ENCODE data around the gene LRIG1.

LRIG1 gene

DNA sequence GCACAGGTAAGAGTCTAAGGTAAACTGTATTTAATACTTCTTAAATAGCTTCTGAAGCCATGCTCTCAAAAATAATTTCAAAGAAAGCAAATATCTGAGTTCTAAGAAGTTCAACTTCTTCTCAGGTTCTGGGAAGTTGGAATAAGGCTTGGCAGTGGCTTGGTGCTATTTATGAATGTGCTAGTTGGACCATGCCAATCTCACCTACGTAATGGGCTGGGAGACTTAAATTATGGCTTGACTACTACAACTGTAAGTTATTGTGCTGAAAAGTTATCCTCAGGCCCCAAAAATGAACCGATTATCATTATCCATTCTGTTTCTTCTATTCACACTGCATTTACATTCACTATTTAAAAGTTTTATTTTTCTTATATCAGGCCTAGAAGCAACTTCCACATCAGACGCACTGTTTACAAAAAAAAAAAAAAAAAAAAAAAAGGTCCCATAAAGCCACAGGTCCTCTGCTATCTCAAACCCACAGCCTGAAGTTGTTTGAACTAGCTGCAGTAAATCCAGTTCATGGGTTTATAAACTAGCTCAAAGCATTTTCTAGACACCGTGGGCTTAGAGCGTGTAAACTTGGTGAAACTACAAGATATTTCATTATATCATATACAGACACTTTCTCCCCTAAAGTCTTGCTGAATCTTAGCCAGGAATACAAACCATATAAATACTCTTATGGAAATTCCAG, 3.4 kb downstream of the LRIG1 start:
- Mint-ChIP-seq H3K27ac (peak overlapping the region in 2 of 3 experiments; percentile 39 to 61), H3K4me3 (peak overlapping the region; percentile 89 to 96 (median 96)), H3K9me3 (no peaks in the 10 kb centered on the region), H3K4me1 (peaks cover 71% of the 10 kb centered on the region), H3K27me3 (ENCODE audit: low read depth) (peaks cover 30% of the 10 kb centered on the region), H3K36me3 (ENCODE audit: low read depth) (no peaks in the 10 kb centered on the region)
- TF ChIP-seq, protein P1, sequence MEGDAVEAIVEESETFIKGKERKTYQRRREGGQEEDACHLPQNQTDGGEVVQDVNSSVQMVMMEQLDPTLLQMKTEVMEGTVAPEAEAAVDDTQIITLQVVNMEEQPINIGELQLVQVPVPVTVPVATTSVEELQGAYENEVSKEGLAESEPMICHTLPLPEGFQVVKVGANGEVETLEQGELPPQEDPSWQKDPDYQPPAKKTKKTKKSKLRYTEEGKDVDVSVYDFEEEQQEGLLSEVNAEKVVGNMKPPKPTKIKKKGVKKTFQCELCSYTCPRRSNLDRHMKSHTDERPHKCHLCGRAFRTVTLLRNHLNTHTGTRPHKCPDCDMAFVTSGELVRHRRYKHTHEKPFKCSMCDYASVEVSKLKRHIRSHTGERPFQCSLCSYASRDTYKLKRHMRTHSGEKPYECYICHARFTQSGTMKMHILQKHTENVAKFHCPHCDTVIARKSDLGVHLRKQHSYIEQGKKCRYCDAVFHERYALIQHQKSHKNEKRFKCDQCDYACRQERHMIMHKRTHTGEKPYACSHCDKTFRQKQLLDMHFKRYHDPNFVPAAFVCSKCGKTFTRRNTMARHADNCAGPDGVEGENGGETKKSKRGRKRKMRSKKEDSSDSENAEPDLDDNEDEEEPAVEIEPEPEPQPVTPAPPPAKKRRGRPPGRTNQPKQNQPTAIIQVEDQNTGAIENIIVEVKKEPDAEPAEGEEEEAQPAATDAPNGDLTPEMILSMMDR (IDR thresholded peaks at IDR 0.05; ENCODE audit: unreplicated experiment in 3 of 3): no peak

DNA sequence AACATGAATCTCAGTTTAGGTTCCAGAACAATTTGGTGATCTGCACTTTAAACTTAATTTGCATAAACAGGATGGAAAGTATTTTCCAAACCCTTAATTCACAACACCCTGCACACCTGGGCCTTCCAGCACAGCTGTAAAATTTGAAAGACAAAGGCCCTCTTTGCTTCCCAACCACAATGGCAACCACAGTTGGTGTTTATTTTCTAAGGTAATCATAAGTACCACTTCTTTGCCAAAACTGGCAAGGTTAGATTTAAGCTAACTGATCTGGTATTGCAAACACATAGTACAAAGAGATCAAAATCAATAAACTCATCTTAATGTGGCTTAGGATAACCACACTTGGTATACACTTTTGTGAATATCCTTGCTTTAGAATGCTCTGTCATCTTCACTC, 4.1 kb downstream of the LRIG1 start:
- TF ChIP-seq, protein P1 (IDR thresholded peaks at IDR 0.05; ENCODE audit: unreplicated experiment in 3 of 3): no peak
- Mint-ChIP-seq H3K36me3 (ENCODE audit: low read depth) (no peaks in the 10 kb centered on the region), H3K4me1 (peaks cover 73% of the 10 kb centered on the region), H3K27me3 (ENCODE audit: low read depth) (peaks cover 24% of the 10 kb centered on the region), H3K4me3 (peak overlapping the region in 2 of 3 experiments; percentile 63 to 96), H3K27ac (peak overlapping the region in 2 of 3 experiments; percentile 11 to 70), H3K9me3 (no peaks in the 10 kb centered on the region)

DNA sequence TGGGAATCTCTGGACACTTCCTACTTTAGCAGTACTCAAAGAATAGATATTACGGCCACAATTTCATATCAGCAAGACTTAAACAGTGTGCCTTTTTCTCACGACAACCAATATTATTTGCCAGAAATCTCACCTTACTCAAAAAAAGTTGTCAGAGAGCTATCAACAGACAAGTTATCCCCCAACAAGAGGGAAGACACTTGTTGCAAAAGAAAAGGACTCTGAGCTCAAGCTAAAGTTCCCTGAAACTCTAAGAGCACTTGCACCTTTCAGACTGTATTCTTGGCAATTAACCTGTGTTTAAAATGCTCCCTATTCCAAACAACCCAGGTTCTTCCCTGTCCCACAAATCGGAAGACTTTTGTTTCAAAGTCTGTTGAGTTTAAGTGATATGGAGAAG, 4.5 kb downstream of the LRIG1 start:
- H3K27me3 Mint-ChIP-seq (ENCODE audit: low read depth): peaks cover 20% of the 10 kb centered on the region
- no peaks in the 10 kb centered on the region for H3K36me3 Mint-ChIP-seq (ENCODE audit: low read depth)
- no peaks in the 10 kb centered on the region for H3K9me3 Mint-ChIP-seq
- peak overlapping the region; percentile 20 to 96 (median 48) for H3K4me3 Mint-ChIP-seq
- TF ChIP-seq, protein P1 (IDR thresholded peaks at IDR 0.05; ENCODE audit: unreplicated experiment in 3 of 3): no peak
- H3K27ac Mint-ChIP-seq: peak overlapping the region in 2 of 3 experiments; percentile 61 to 70
- peaks cover 73% of the 10 kb centered on the region for H3K4me1 Mint-ChIP-seq

DNA sequence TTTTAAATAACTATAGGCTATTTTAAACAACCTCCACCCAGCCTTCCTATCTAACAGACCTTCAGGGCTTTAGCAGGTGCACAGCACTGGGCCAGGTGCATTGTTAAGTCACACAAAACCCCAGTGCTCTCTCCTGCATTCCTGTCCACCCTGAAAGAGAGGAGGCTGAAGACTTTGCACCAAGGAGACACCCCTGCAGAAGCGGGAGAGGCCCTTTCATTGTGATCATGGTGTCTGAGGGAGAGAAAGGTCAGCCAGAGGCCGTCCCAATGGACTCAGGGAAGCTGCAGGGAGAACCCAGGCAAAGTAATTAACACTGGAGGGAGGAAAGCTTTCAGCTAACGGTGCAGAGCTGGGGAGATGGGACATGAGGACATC, 5.2 kb downstream of the LRIG1 start:
- TF ChIP-seq, protein P1 (IDR thresholded peaks at IDR 0.05; ENCODE audit: unreplicated experiment in 3 of 3): no peak
- Mint-ChIP-seq H3K9me3 (no peaks in the 10 kb centered on the region), H3K4me1 (peaks cover 76% of the 10 kb centered on the region), H3K36me3 (ENCODE audit: low read depth) (no peaks in the 10 kb centered on the region), H3K4me3 (peak overlapping the region; percentile 48 to 96 (median 50)), H3K27me3 (ENCODE audit: low read depth) (peaks cover 16% of the 10 kb centered on the region), H3K27ac (peak overlapping the region; percentile 61 to 70 (median 65))

DNA sequence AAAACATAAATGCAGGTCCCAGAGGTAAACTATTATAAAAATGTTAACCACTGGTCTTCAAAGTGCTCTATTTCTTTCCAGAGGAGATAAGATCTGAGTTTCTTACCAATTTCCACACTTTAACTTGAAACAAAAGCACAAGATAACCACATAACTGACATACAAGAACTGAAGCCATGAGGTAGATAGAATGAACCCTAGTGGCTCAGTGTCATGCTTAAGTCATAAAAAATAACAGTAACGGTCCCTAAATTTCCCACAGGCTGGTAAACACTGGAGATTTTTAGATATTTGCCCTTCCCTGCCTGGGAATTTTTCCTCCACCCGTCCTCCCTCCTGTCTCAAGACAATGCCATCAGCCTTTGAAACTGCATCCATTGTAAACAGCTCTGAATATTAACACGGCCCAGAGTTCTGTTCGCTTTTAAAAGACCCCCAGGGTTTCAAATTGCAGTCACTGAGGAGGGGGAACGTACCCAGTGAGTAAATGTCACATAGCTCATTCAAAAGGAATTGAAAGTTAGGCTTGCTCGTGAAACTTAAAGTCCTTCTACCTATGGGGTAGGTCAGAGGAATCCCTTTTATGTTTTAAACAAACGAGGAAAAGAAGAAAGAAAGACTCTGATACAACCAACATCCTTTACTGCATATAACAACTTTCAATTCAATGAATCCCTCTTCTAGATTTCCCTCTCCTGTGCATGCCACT, 5.7 kb downstream of the LRIG1 start:
- no peaks in the 10 kb centered on the region for H3K36me3 Mint-ChIP-seq (ENCODE audit: low read depth)
- peak overlapping the region; percentile 61 to 70 (median 65) for H3K27ac Mint-ChIP-seq
- H3K9me3 Mint-ChIP-seq: no peaks in the 10 kb centered on the region
- TF ChIP-seq, protein P1 (IDR thresholded peaks at IDR 0.05; ENCODE audit: unreplicated experiment in 3 of 3): no peak
- peaks cover 81% of the 10 kb centered on the region for H3K4me1 Mint-ChIP-seq
- H3K4me3 Mint-ChIP-seq: peak overlapping the region in 2 of 3 experiments; percentile 48 to 96
- H3K27me3 Mint-ChIP-seq (ENCODE audit: low read depth): peaks cover 16% of the 10 kb centered on the region

Measured in nephron (organoid).